CD14-positive monocyte (primary cell): Measurements from ENCODE around the gene PRSS27. TPM values are rescaled to one million over a fixed set of nuclear protein-coding genes. Genes with fewer than 3 reads are reported as not detected.

Experiments used
- DNase-seq, 3 donors: peaks; one replicate each; pipeline ENCODE4 v3.0.0-alpha.2; 2011 to 2022
- H2AFZ ChIP-seq: 2 replicates; pipeline ENCODE4 v1.6.0; 2012; ENCODE audit warnings: mild to moderate bottlenecking, low read depth, low read length, inconsistent platforms; ENCODE audit not compliant: insufficient read depth, poor library complexity, severe bottlenecking
- H3K27ac ChIP-seq, 2 donors: 1 replicate in 1 of 2; 2 replicates in 1 of 2; pipeline ENCODE4 v1.5.1; 2012 to 2013; ENCODE audit warnings: low read length in 2 of 2, control low read depth in 1 of 2, inconsistent platforms in 1 of 2, low read depth in 1 of 2, mild to moderate bottlenecking in 1 of 2
- H3K27me3 ChIP-seq, 2 donors: one replicate each; pipeline versions ENCODE4 v1.6.0 to v1.6.1; 2011 to 2013; ENCODE audit warnings: low read length in 2 of 2; ENCODE audit not compliant: control insufficient read depth in 2 of 2, insufficient read depth in 2 of 2
- H3K36me3 ChIP-seq, 2 donors: replicated peaks in 1 of 2; 1 replicate in 1 of 2; 2 replicates in 1 of 2; pipeline versions ENCODE4 v1.5.1 to v1.6.1; 2012 to 2013; ENCODE audit warnings: low read length in 2 of 2, control low read depth in 1 of 2, inconsistent platforms in 1 of 2, mild to moderate bottlenecking in 1 of 2; ENCODE audit not compliant: insufficient read depth in 2 of 2, control insufficient read depth in 1 of 2
- H3K4me1 ChIP-seq, 2 donors: 1 replicate in 1 of 2; 2 replicates in 1 of 2; pipeline versions ENCODE4 v1.5.1 to v1.6.1; 2012 to 2013; ENCODE audit warnings: low read length in 2 of 2, control low read depth in 1 of 2, inconsistent platforms in 1 of 2, mild to moderate bottlenecking in 1 of 2, moderate library complexity in 1 of 2; ENCODE audit not compliant: insufficient read depth in 2 of 2, control insufficient read depth in 1 of 2
- H3K4me2 ChIP-seq: replicated peaks from 2 replicates; pipeline ENCODE3; 2012; ENCODE audit warnings: low read length, moderate library complexity, mild to moderate bottlenecking; ENCODE audit not compliant: poor library complexity, severe bottlenecking; ENCODE audit errors: extremely low read depth
- H3K4me3 ChIP-seq, 3 experiments: fragments of 200-600 bp in 1 of 3; sonication (generic) in 1 of 3; replicated peaks in 1 of 3; 1 replicate in 2 of 3; 2 replicates in 1 of 3; pipeline ENCODE4 v1.5.1; 2011 to 2013; ENCODE audit warnings: low read length in 3 of 3, mild to moderate bottlenecking in 3 of 3, control low read depth in 2 of 3, low read depth in 2 of 3, inconsistent platforms in 1 of 3, moderate library complexity in 1 of 3
- H3K79me2 ChIP-seq: 2 replicates; pipeline ENCODE4 v1.6.0; 2012; ENCODE audit warnings: mild to moderate bottlenecking, control low read depth, inconsistent platforms, low read length, moderate library complexity; ENCODE audit not compliant: insufficient read depth
- H3K9ac ChIP-seq: 2 replicates; pipeline ENCODE4 v1.6.0; 2017; ENCODE audit warnings: low read length, mild to moderate bottlenecking; ENCODE audit not compliant: insufficient read depth, poor library complexity, severe bottlenecking
- H3K9me3 ChIP-seq, 2 donors: replicated peaks in 1 of 2; 1 replicate in 1 of 2; 2 replicates in 1 of 2; pipeline versions ENCODE4 v1.5.1 to v1.6.1; 2012 to 2013; ENCODE audit warnings: low read length in 2 of 2, control low read depth in 1 of 2; ENCODE audit not compliant: control insufficient read depth in 1 of 2, insufficient read depth in 1 of 2
- H4K20me1 ChIP-seq: 2 replicates; pipeline ENCODE4 v1.6.0; 2012; ENCODE audit warnings: mild to moderate bottlenecking, low read length, control low read depth, moderate library complexity; ENCODE audit not compliant: insufficient read depth
- H3K27ac Mint-ChIP-seq, 7 donors: one replicate each; pipeline ENCODE4 v1.8.0; 2020; ENCODE audit warnings: mild to moderate bottlenecking in 7 of 7, mixed read lengths in 7 of 7, moderate library complexity in 6 of 7, inconsistent platforms in 2 of 7
- H3K27me3 Mint-ChIP-seq, 3 donors: one replicate each; pipeline ENCODE4 v1.8.0; 2021 to 2022; ENCODE audit warnings: low read depth in 3 of 3, mild to moderate bottlenecking in 3 of 3, mixed read lengths in 3 of 3, moderate library complexity in 3 of 3, inconsistent platforms in 1 of 3
- H3K36me3 Mint-ChIP-seq, 2 donors: one replicate each; pipeline ENCODE4 v1.8.0; 2020; ENCODE audit warnings: mixed read lengths in 2 of 2, inconsistent platforms in 1 of 2, mild to moderate bottlenecking in 1 of 2
- H3K4me1 Mint-ChIP-seq: one replicate; pipeline ENCODE4 v1.8.0; 2020; ENCODE audit warnings: mild to moderate bottlenecking, mixed read lengths
- H3K4me3 Mint-ChIP-seq, 2 donors: one replicate each; pipeline ENCODE4 v1.8.0; 2020; ENCODE audit warnings: mild to moderate bottlenecking in 2 of 2, mixed read lengths in 2 of 2, moderate library complexity in 1 of 2
- H3K9me3 Mint-ChIP-seq, 7 donors: one replicate each; pipeline ENCODE4 v1.8.0; 2020 to 2022; ENCODE audit warnings: mixed read lengths in 7 of 7, mild to moderate bottlenecking in 6 of 7, moderate library complexity in 6 of 7, inconsistent platforms in 2 of 7
- CTCF ChIP-seq: fragments of 200-600 bp; IDR thresholded peaks from one replicate; pipeline ENCODE4 v1.8.0; 2022; ENCODE audit warnings: antibody characterized with exemption, mild to moderate bottlenecking
- WGBS: methylation state at CpG from one replicate; pipeline ENCODE4 v1.1.5; 2013; ENCODE audit warnings: missing lambda C conversion rate; ENCODE audit not compliant: insufficient coverage; 5-methylcytosine and 5-hydroxymethylcytosine counted together
- intact Hi-C, 2 donors: fragments of 100-400 bp; cut with micrococcal nuclease; formaldehyde crosslinking; loops; one replicate each; pipeline versions ENCODE4 v1.15.0 to v1.15.1; 2023
- polyA plus RNA-seq, 3 donors: library from polyadenylated mRNA; depleted of rRNA in 1 of 3; unstranded in 2 of 3; stranded (reverse) in 1 of 3; fragments of 300-500 nt in 2 of 3; fragments of >200 nt in 1 of 3; fragmentation: Illumina TruSeq in 2 of 3; gene quantifications; 1 replicate in 2 of 3; 2 replicates in 1 of 3; pipeline ENCODE4 v1.2.3, GENCODE V29; 2012 to 2021

The PRSS27 gene
- polyA plus RNA-seq, 3 donors, result 1.1 TPM; not detected in 2

- no peaks in the 10 kb centered on the region for H3K4me1 Mint-ChIP-seq
- H3K36me3 ChIP-seq, result peaks cover 76 to 87% of the 10 kb centered on the region in 2 donors
- no peak overlapping the region for H3K4me3 Mint-ChIP-seq
- DNase-seq, result no peak
- peaks cover 3% of the 10 kb centered on the region for H3K79me2 ChIP-seq
- H2AFZ ChIP-seq, result no peak overlapping the region
- no peak overlapping the region for H3K9ac ChIP-seq
- no peaks in the 10 kb centered on the region for H3K27me3 Mint-ChIP-seq
- no peaks in the 10 kb centered on the region for H3K9me3 Mint-ChIP-seq
- no peaks in the 10 kb centered on the region for H3K4me1 ChIP-seq
- no peaks in the 10 kb centered on the region for H3K9me3 ChIP-seq
- no peak overlapping the region for H3K27ac ChIP-seq
- intact Hi-C loops, result no loop called here
- TF ChIP-seq CTCF, result no peak
- peaks cover 100% of the 10 kb centered on the region for H4K20me1 ChIP-seq
- no peak overlapping the region for H3K27ac Mint-ChIP-seq
- peaks cover 40 to 76% of the 10 kb centered on the region in 2 donors for H3K36me3 Mint-ChIP-seq
- H3K4me2 ChIP-seq, result no peak overlapping the region
- H3K4me3 ChIP-seq, result no peak overlapping the region
- 96% methylated on average over 16 of the region's 22 CpGs for WGBS
- no peaks in the 10 kb centered on the region for H3K27me3 ChIP-seq
These were observed 13.3 kb downstream of the PRSS27 start for GRCh38 chr16:2706611-2707311.

DNA sequence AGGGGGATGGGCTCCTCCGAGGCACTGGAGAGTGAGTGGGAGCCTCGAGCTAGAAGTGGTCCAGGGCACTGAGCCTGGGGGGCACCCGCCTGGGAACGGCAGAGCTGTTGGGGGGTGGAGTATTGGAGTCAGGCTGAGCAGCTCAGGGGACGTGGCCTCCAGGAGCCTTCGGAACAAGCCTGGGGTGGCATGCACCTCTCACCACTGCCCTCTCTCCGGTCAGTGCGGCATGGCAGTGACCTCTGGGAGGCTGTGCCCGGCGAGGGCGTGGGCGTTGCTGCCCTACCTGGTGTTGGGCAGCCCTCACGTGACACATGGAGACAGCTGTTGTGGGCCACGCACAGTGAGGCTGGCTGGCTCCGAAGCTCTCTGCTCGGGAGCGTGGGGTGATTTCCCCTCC lies 13.9 kb downstream of the PRSS27 start:
- H3K36me3 ChIP-seq, result peaks cover 83 to 94% of the 10 kb centered on the region in 2 donors
- H3K27ac ChIP-seq, result no peak overlapping the region
- H3K4me1 ChIP-seq, result no peaks in the 10 kb centered on the region
- H3K9me3 Mint-ChIP-seq, result no peaks in the 10 kb centered on the region
- no peaks in the 10 kb centered on the region for H3K9me3 ChIP-seq
- no peak for TF ChIP-seq CTCF
- H3K4me3 ChIP-seq, result no peak overlapping the region
- no peak for DNase-seq
- H3K27me3 ChIP-seq, result no peaks in the 10 kb centered on the region
- peaks cover 3% of the 10 kb centered on the region for H3K79me2 ChIP-seq
- H3K9ac ChIP-seq, result no peak overlapping the region
- H3K4me3 Mint-ChIP-seq, result no peak overlapping the region
- over 99% methylated on average over 14 of the region's 17 CpGs for WGBS
- H2AFZ ChIP-seq, result no peak overlapping the region
- no peak overlapping the region for H3K27ac Mint-ChIP-seq
- H3K4me1 Mint-ChIP-seq, result no peaks in the 10 kb centered on the region
- no peak overlapping the region for H3K4me2 ChIP-seq
- no peaks in the 10 kb centered on the region for H3K27me3 Mint-ChIP-seq
- H4K20me1 ChIP-seq, result peaks cover 100% of the 10 kb centered on the region
- H3K36me3 Mint-ChIP-seq, result peaks cover 42 to 83% of the 10 kb centered on the region in 2 donors
- intact Hi-C loops, result no loop called here
